K562 (cell line): ENCODE results near the gene SHISA7. TPM values are rescaled to one million over a fixed set of nuclear protein-coding genes. Genes with fewer than 3 reads are reported as not detected.

Source experiments
- ATAC-seq: fragments of 200-7000 bp; cut with Tn5 transposase; 3 replicates; pipeline ENCODE4 v1.9.1; 2020; ENCODE audit warnings: moderate library complexity
- BruUV-seq: library from RNA; stranded (reverse); fragments of 400-500 nt; replicated peaks from 2 replicates; lab custom pipeline; 2021; lab: Mats Ljungman, UMichigan
- CTCF ChIA-PET: fragments of 300-600 bp; formaldehyde crosslinking; extraction: SDS; loops from one replicate; lab custom pipeline; 2021; ENCODE audit warnings: low intra/inter-chr PET ratio; lab: Yijun Ruan, JAX
- POLR2A ChIA-PET: fragments of 300-600, 350-650 bp; sonication (Branson Sonifier 250); formaldehyde crosslinking; extraction: SDS; loops from one replicate; lab custom pipeline; 2021; ENCODE audit warnings: antibody characterized with exemption, inconsistent platforms; lab: Yijun Ruan, JAX
- DNase-seq, 4 experiments: peaks; one replicate each; pipeline versions ENCODE4 v3.0.0 to v3.0.0-alpha.2; 2011 to 2018; ENCODE audit warnings: low spot score in 3 of 4, mixed read lengths in 3 of 4; ENCODE audit errors: extremely low read depth in 1 of 4
- FAIRE-seq: peaks from 2 replicates; lab custom pipeline; 2011; peaks lifted over from hg19 to GRCh38; lab: Jason Lieb, UNC
- H2AFZ ChIP-seq: 2 replicates; pipeline ENCODE4 v1.6.0; 2011; ENCODE audit warnings: low read depth, low read length, control low read depth, inconsistent platforms
- H3K27ac ChIP-seq: fragments of 200-600 bp; 3 replicates; pipeline ENCODE4 v1.8.0; 2011; ENCODE audit warnings: low read depth, mild to moderate bottlenecking, control low read depth, inconsistent platforms, low read length, moderate library complexity, mixed read lengths; ENCODE audit errors: extremely low read depth
- H3K27me3 ChIP-seq, 2 experiments: fragments of 300-600 bp in 1 of 2; 2 replicates in 1 of 2; 3 replicates in 1 of 2; pipeline versions ENCODE4 v1.6.0 to v1.8.0; 2011; ENCODE audit warnings: inconsistent platforms in 2 of 2, low read length in 2 of 2, mild to moderate bottlenecking in 1 of 2, mixed read lengths in 1 of 2, moderate library complexity in 1 of 2; ENCODE audit not compliant: control insufficient read depth in 2 of 2, insufficient read depth in 2 of 2
- H3K36me3 ChIP-seq: fragments of 300-600 bp; 3 replicates; pipeline ENCODE4 v1.8.0; 2011; ENCODE audit warnings: mild to moderate bottlenecking, low read length, inconsistent platforms; ENCODE audit not compliant: control insufficient read depth, insufficient read depth
- H3K4me1 ChIP-seq, 2 experiments: fragments of 200-600 bp in 1 of 2; replicated peaks in 1 of 2; 2 replicates in 1 of 2; 3 replicates in 1 of 2; pipeline versions ENCODE4 v1.5.1 to v1.8.0; 2011; ENCODE audit warnings: inconsistent platforms in 2 of 2, low read length in 2 of 2, mild to moderate bottlenecking in 1 of 2, mixed read lengths in 1 of 2, moderate library complexity in 1 of 2; ENCODE audit not compliant: control insufficient read depth in 2 of 2, insufficient read depth in 2 of 2
- H3K4me2 ChIP-seq: 2 replicates; pipeline ENCODE4 v1.6.1; 2011; ENCODE audit warnings: low read length, control low read depth, inconsistent platforms, mixed read lengths; ENCODE audit not compliant: insufficient read depth
- H3K4me3 ChIP-seq: fragments of 200-600 bp; sonication (generic), shearing (Covaris generic); 2 replicates; pipeline ENCODE4 v1.5.1; 2016; ENCODE audit warnings: control low read depth, inconsistent platforms
- H3K79me2 ChIP-seq: fragments of 200-600 bp; 3 replicates; pipeline ENCODE4 v1.8.0; 2011; ENCODE audit warnings: low read length, inconsistent platforms; ENCODE audit not compliant: control insufficient read depth, insufficient read depth
- H3K9ac ChIP-seq, 2 experiments: 2 replicates each; pipeline versions ENCODE4 v1.6.0 to v1.6.1; 2011; ENCODE audit warnings: low read depth in 2 of 2, low read length in 2 of 2, control low read depth in 1 of 2, inconsistent platforms in 1 of 2, mild to moderate bottlenecking in 1 of 2, mixed read lengths in 1 of 2; ENCODE audit not compliant: insufficient read depth in 1 of 2
- H3K9me1 ChIP-seq: one replicate; pipeline ENCODE4 v1.6.0; 2011; ENCODE audit warnings: inconsistent platforms, mild to moderate bottlenecking, low read length, moderate library complexity; ENCODE audit not compliant: control insufficient read depth, insufficient read depth
- H3K9me3 ChIP-seq: replicated peaks from 2 replicates; pipeline ENCODE4 v1.5.1; 2011; ENCODE audit warnings: low read depth, low read length, inconsistent platforms; ENCODE audit not compliant: control insufficient read depth, insufficient read depth
- H4K20me1 ChIP-seq: replicated peaks from 2 replicates; pipeline ENCODE4 v1.6.1; 2011; ENCODE audit warnings: low read length, inconsistent platforms, mixed read lengths; ENCODE audit not compliant: control insufficient read depth, insufficient read depth
- AFF4 ChIP-seq: sonication (generic); formaldehyde crosslinking; IDR thresholded peaks from 2 replicates; pipeline ENCODE4 v1.8.0; 2023; ENCODE audit warnings: mild to moderate bottlenecking, missing genetic modification reagents
- DIDO1 ChIP-seq: fragments of 450-650 bp; IDR thresholded peaks from 2 replicates; pipeline ENCODE4 v1.6.1; 2016; ENCODE audit warnings: low read depth, missing biosample characterization, missing genetic modification characterization
- E2F4 ChIP-seq: sonication (generic); formaldehyde crosslinking; IDR thresholded peaks from 2 replicates; pipeline ENCODE4 v1.8.0; 2022; ENCODE audit warnings: mild to moderate bottlenecking, low read depth, missing genetic modification reagents
- ETV5 ChIP-seq: sonication (generic); formaldehyde crosslinking; IDR thresholded peaks from 2 replicates; pipeline ENCODE4 v1.4.0; 2020; ENCODE audit warnings: low read depth, mild to moderate bottlenecking, missing genetic modification reagents
- HNRNPUL1 ChIP-seq: fragments of 200-400 bp; formaldehyde crosslinking; IDR thresholded peaks from 2 replicates; pipeline ENCODE4 v1.6.1; 2017; ENCODE audit warnings: low read length
- POLR2AphosphoS5 ChIP-seq: IDR thresholded peaks from 2 replicates; pipeline ENCODE4 v1.6.1; 2011; ENCODE audit warnings: mild to moderate bottlenecking, low read depth, low read length, moderate library complexity; ENCODE audit not compliant: control insufficient read depth, insufficient read depth
- POLR2G ChIP-seq: fragments of 200-400 bp; formaldehyde crosslinking; IDR thresholded peaks from 2 replicates; pipeline ENCODE4 v1.6.1; 2017; ENCODE audit warnings: low read depth, mild to moderate bottlenecking, antibody characterized with exemption, low read length, moderate library complexity
- RBFOX2 ChIP-seq: fragments of 200-400 bp; formaldehyde crosslinking; IDR thresholded peaks from 2 replicates; pipeline ENCODE4 v1.6.1; 2017; ENCODE audit warnings: low read depth, mild to moderate bottlenecking, low read length, moderate library complexity
- TFAP4 ChIP-seq: sonication (generic); formaldehyde crosslinking; IDR thresholded peaks from 2 replicates; pipeline ENCODE4 v1.8.0; 2022; ENCODE audit warnings: missing genetic modification reagents, mild to moderate bottlenecking, moderate library complexity, borderline replicate concordance
- ZNF12 ChIP-seq: sonication (generic); formaldehyde crosslinking; IDR thresholded peaks from 2 replicates; pipeline ENCODE4 v1.4.0; 2020; ENCODE audit warnings: mild to moderate bottlenecking, missing genetic modification reagents
- ZNF282 ChIP-seq: sonication (generic); formaldehyde crosslinking; IDR thresholded peaks from 2 replicates; pipeline ENCODE4 v1.8.1; 2023; ENCODE audit warnings: missing genetic modification reagents
- ZNF589 ChIP-seq: fragments of 200-800 bp; sonication (Bioruptor generic); IDR thresholded peaks from 2 replicates; pipeline ENCODE4 v1.6.1; 2016; ENCODE audit warnings: low read depth, missing genetic modification characterization, missing compliant biosample characterization
- ZSCAN29 ChIP-seq: fragments of 450-650 bp; IDR thresholded peaks from 2 replicates; pipeline ENCODE4 v1.6.1; 2017
- WGBS: fragments of 100-300 bp; shearing (Covaris generic); methylation state at CpG from one replicate; pipeline ENCODE4 v1.1.6; 2016; ENCODE audit warnings: low coverage, mixed read lengths; ENCODE audit not compliant: insufficient coverage; ENCODE audit errors: missing lambda C conversion rate; 5-methylcytosine and 5-hydroxymethylcytosine counted together
- in situ Hi-C: fragments of 300-500 bp; cut with MboI; formaldehyde crosslinking; loops from 4 replicates; pipeline ENCODE4 v1.15.0; 2018; ENCODE audit warnings: inconsistent platforms, mixed read lengths
- intact Hi-C: fragments of 100-400 bp; cut with micrococcal nuclease; formaldehyde crosslinking; loops from 2 replicates; pipeline ENCODE4 v1.14.2; 2022
- polyA plus RNA-seq, 8 experiments: library from polyadenylated mRNA; depleted of rRNA in 4 of 8; stranded (reverse) in 5 of 8; unstranded in 3 of 8; fragments of >200 nt; fragmentation: Nextera tagmentation in 2 of 8; fragmentation: Illumina TruSeq in 1 of 8; extraction: Ambion mirVana in 2 of 8; extraction: Trizol in 1 of 8; gene quantifications; 2 replicates each; pipeline versions ENCODE4 v1.2.1 to v1.2.3, GENCODE V29; 2011 to 2014; ENCODE audit warnings: inconsistent platforms in 1 of 8, missing spikeins in 1 of 8
- total RNA-seq, 7 experiments: library from RNA; depleted of rRNA in 6 of 7; stranded (reverse); fragments of >200 nt in 6 of 7; fragmentation: Illumina TruSeq in 2 of 7; extraction: Trizol in 2 of 7; gene quantifications; 2 replicates each; pipeline versions ENCODE4 v1.2.1 to v1.2.3, GENCODE V29; 2011 to 2021; ENCODE audit warnings: low replicate concordance in 1 of 7

The SHISA7 gene
- total and polyA plus RNA-seq, 9 of the 15 experiments (the other 6 are each of a cell fraction or from before 2014, with no cell fraction given): 0.01 to 0.40 (median 0.07) TPM

- peak; percentile 4; the same call in 1 of the 2 replicates for TF ChIP-seq RBFOX2
Observed at GRCh38 chr19:55406091-55406825, 36.8 kb downstream of the SHISA7 start (continued).

- H3K4me1 ChIP-seq: peaks cover 19 to 50% of the 10 kb centered on the region in 2 experiments
- H3K79me2 ChIP-seq: peaks cover 49% of the 10 kb centered on the region
- WGBS: 68% methylated on average over 5 of the region's 5 CpGs
- ChIA-PET POLR2A (interaction anchor here (0.6 to 6.6 kb wide), 27 partner anchors 8 to 288 kb away, joined by 3 to 195 read pairs (median 3); partner anchors contain the start of genes NAT14, PPP1R12C, PPP6R1 and PTPRH), CTCF (no interaction called here)
- intact Hi-C loops (no loop called here), in situ Hi-C loops (no loop called here)
- no peak for FAIRE-seq
- peaks cover 6% of the 10 kb centered on the region for H3K9me1 ChIP-seq
- no peak for ATAC-seq
- H3K27ac ChIP-seq: no peak overlapping the region; the same call in 2 of the 3 replicates
- no peaks in the 10 kb centered on the region for H3K27me3 ChIP-seq
- no peak for DNase-seq
- peak overlapping the region; percentile 96 for H3K4me2 ChIP-seq
- peaks cover 58% of the 10 kb centered on the region for H3K36me3 ChIP-seq
- peak overlapping the region; percentile 95 to 99 for H3K9ac ChIP-seq
- peaks cover 38% of the 10 kb centered on the region for H4K20me1 ChIP-seq
- BruUV-seq: no TSS peak
- H3K4me3 ChIP-seq: peak overlapping the region; percentile 98
- peaks cover 17% of the 10 kb centered on the region for H3K9me3 ChIP-seq
- H2AFZ ChIP-seq: no peak overlapping the region
- TF ChIP-seq ZNF282 (CRISPR knock-in tag) (0 out of 2 replicates have a peak, but pooled peaks have one; percentile 54), RBFOX2 (peak; percentile 74), POLR2G (peak; percentile 42; the same call in 1 of the 2 replicates), ZNF12 (CRISPR knock-in tag) (0 out of 2 replicates have a peak, but pooled peaks have one; percentile 49), AFF4 (CRISPR knock-in tag) (0 out of 2 replicates have a peak, but pooled peaks have one; percentile 77), ETV5 (CRISPR knock-in tag) (peak; percentile 30; the same call in 1 of the 2 replicates), HNRNPUL1 (0 out of 2 replicates have a peak, but pooled peaks have one; percentile 21), ZNF589 (CRISPR knock-in tag) (no peak), POLR2AphosphoS5 (peak; percentile 17; the same call in 1 of the 2 replicates), E2F4 (no peak), TFAP4 (CRISPR knock-in tag) (0 out of 2 replicates have a peak, but pooled peaks have one; percentile 9), DIDO1 (tag) (no peak), ZSCAN29 (no peak)
Observed at GRCh38 chr19:55405638-55406037, 37.5 kb downstream of the SHISA7 start.
